HepG2 (cell line): ENCODE results near the gene TRAF3. TPM values are rescaled to one million over a fixed set of nuclear protein-coding genes. Genes with fewer than 3 reads are reported as not detected.

Experiments
- EP300 ChIP-seq, 3 experiments: sonication (generic) in 1 of 3; formaldehyde crosslinking in 1 of 3; IDR thresholded peaks; 2 replicates each; pipeline versions ENCODE4 v1.5.1 to v1.6.1; 2011 to 2020; ENCODE audit warnings: low read depth in 2 of 3, low read length in 2 of 3, borderline replicate concordance in 1 of 3, improper control_type of control experiment in 1 of 3, mild to moderate bottlenecking in 1 of 3, missing genetic modification reagents in 1 of 3, moderate library complexity in 1 of 3
- GLI4 ChIP-seq: sonication (generic); formaldehyde crosslinking; IDR thresholded peaks from 2 replicates; pipeline ENCODE4 v1.5.1; 2020; ENCODE audit warnings: missing genetic modification reagents, mild to moderate bottlenecking, moderate library complexity, borderline replicate concordance
- MED13 ChIP-seq: sonication (generic); formaldehyde crosslinking; IDR thresholded peaks from 2 replicates; pipeline ENCODE4 v1.5.0; 2020; ENCODE audit warnings: missing genetic modification reagents
- NFE2L2 ChIP-seq: fragments of 150-350 bp; IDR thresholded peaks from 2 replicates; pipeline ENCODE4 v1.6.1; 2014; ENCODE audit warnings: low read length
- NKX3-1 ChIP-seq: sonication (generic); formaldehyde crosslinking; IDR thresholded peaks from 2 replicates; pipeline ENCODE4 v1.5.0; 2020; ENCODE audit warnings: missing genetic modification reagents
- PAX8 ChIP-seq: sonication (generic); formaldehyde crosslinking; IDR thresholded peaks from 2 replicates; pipeline ENCODE4 v1.8.0; 2022; ENCODE audit warnings: mild to moderate bottlenecking, missing genetic modification reagents, borderline replicate concordance
- POLR2AphosphoS2 ChIP-seq: IDR thresholded peaks from 2 replicates; pipeline ENCODE4 v1.6.1; 2011; ENCODE audit warnings: low read depth, low read length, improper control_type of control experiment
- RXRA ChIP-seq: sonication (generic); formaldehyde crosslinking; IDR thresholded peaks from 2 replicates; pipeline ENCODE4 v1.5.1; 2020; ENCODE audit warnings: missing genetic modification reagents
- SALL1 ChIP-seq: sonication (generic); formaldehyde crosslinking; IDR thresholded peaks from 2 replicates; pipeline ENCODE4 v1.8.0; 2022; ENCODE audit warnings: mild to moderate bottlenecking, missing genetic modification reagents
- SAP130 ChIP-seq: IDR thresholded peaks from 2 replicates; pipeline ENCODE4 v1.6.1; 2016; ENCODE audit warnings: low read depth
- SKI ChIP-seq: fragments of 450-650 bp; IDR thresholded peaks from one replicate; pipeline ENCODE4 v1.6.1; 2018; ENCODE audit warnings: mild to moderate bottlenecking; ENCODE audit not compliant: partially characterized antibody
- SP2 ChIP-seq: sonication (generic); formaldehyde crosslinking; IDR thresholded peaks from 2 replicates; pipeline ENCODE4 v1.5.1; 2020; ENCODE audit warnings: mild to moderate bottlenecking, missing genetic modification reagents
- SRSF9 ChIP-seq: fragments of 200-400 bp; formaldehyde crosslinking; IDR thresholded peaks from 2 replicates; pipeline ENCODE4 v1.6.1; 2018; ENCODE audit warnings: borderline replicate concordance, mild to moderate bottlenecking, low read depth, low read length; ENCODE audit not compliant: insufficient read depth, poor library complexity, severe bottlenecking
- TMF1 ChIP-seq: sonication (generic); formaldehyde crosslinking; IDR thresholded peaks from 2 replicates; pipeline ENCODE4 v1.8.1; 2022; ENCODE audit warnings: low read depth, missing genetic modification reagents
- ZNF225 ChIP-seq: sonication (generic); formaldehyde crosslinking; IDR thresholded peaks from 2 replicates; pipeline ENCODE4 v1.4.0; 2020; ENCODE audit warnings: mild to moderate bottlenecking, missing genetic modification reagents
- ZNF317 ChIP-seq: sonication (generic); formaldehyde crosslinking; IDR thresholded peaks from 2 replicates; pipeline ENCODE4 v1.5.0; 2020; ENCODE audit warnings: mild to moderate bottlenecking, missing genetic modification reagents
- ZNF496 ChIP-seq: sonication (generic); formaldehyde crosslinking; IDR thresholded peaks from 2 replicates; pipeline ENCODE4 v1.8.1; 2023; ENCODE audit warnings: mild to moderate bottlenecking, moderate library complexity, missing genetic modification reagents; ENCODE audit not compliant: insufficient replicate concordance
- ZNF552 ChIP-seq: sonication (generic); formaldehyde crosslinking; IDR thresholded peaks from 2 replicates; pipeline ENCODE4 v1.9.0; 2022; ENCODE audit warnings: missing genetic modification reagents, mild to moderate bottlenecking, borderline replicate concordance
- ZNF772 ChIP-seq: sonication (generic); formaldehyde crosslinking; IDR thresholded peaks from 2 replicates; pipeline ENCODE4 v1.5.0; 2020; ENCODE audit warnings: mild to moderate bottlenecking, missing genetic modification reagents
- polyA plus RNA-seq, 8 experiments: library from polyadenylated mRNA; depleted of rRNA in 3 of 8; stranded (reverse) in 7 of 8; unstranded in 1 of 8; fragments of >200 nt; fragmentation: Illumina TruSeq in 4 of 8; extraction: Trizol in 4 of 8; gene quantifications; 2 replicates each; pipeline versions ENCODE4 v1.2.1 to v1.2.3, GENCODE V29; 2011 to 2016; ENCODE audit warnings: low read depth in 4 of 8, missing spikeins in 1 of 8, mixed read lengths in 1 of 8; ENCODE audit not compliant: insufficient read depth in 1 of 8
- total RNA-seq, 5 experiments: library from RNA; depleted of rRNA; stranded (reverse); fragments of >200 nt; fragmentation: Illumina TruSeq; extraction: Trizol; gene quantifications; 2 replicates each; pipeline ENCODE4 v1.2.3, GENCODE V29; 2016; ENCODE audit warnings: low read depth in 1 of 5
- TF ChIP-seq, protein P1 (sequence below): sonication (generic); formaldehyde crosslinking; IDR thresholded peaks from 2 replicates; pipeline ENCODE4 v1.9.0; 2021; ENCODE audit warnings: missing genetic modification reagents, borderline replicate concordance
- TF ChIP-seq, protein P2 (sequence below): sonication (generic); formaldehyde crosslinking; IDR thresholded peaks from 2 replicates; pipeline ENCODE4 v1.4.0; 2020; ENCODE audit warnings: mild to moderate bottlenecking, low read depth, missing genetic modification reagents
- TF ChIP-seq, protein P3 (sequence below): IDR thresholded peaks from 2 replicates; pipeline ENCODE4 v1.6.1; 2016
- TF ChIP-seq, protein P4 (sequence below): sonication (generic); formaldehyde crosslinking; IDR thresholded peaks from 2 replicates; pipeline ENCODE4 v1.5.0; 2020; ENCODE audit warnings: mild to moderate bottlenecking, missing genetic modification reagents

TRAF3 gene
- total and polyA plus RNA-seq, 2 of the 13 experiments (the other 11 are each of a cell fraction or from before 2014, with no cell fraction given): 6.9 to 12.2 TPM

DNA sequence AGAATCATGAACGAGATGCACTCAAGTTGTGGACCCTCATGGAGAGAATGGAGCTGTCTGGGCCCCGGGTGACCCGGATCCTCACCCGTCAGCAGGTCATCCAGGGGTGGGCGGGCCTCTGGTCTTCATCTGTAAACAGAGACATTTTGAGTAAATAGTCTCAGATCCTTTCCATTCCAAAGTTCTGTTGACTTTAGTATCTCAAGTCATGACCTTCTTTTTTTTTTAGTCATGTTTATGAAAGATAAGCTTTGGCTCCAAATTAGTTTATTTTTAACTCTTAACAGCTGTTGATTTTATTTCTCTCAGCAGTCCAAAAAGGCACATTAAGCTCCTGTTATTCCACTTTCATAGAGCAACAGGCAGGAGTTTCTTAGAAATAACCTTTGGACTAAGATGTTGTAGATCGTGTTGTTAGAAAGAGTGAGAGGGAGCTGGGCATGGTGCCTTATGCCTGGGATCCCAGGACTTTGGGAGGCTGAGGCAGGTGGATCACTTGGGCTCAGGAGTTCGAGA, 96.4 kb downstream of the TRAF3 start (continued):
- TF ChIP-seq, protein P1, sequence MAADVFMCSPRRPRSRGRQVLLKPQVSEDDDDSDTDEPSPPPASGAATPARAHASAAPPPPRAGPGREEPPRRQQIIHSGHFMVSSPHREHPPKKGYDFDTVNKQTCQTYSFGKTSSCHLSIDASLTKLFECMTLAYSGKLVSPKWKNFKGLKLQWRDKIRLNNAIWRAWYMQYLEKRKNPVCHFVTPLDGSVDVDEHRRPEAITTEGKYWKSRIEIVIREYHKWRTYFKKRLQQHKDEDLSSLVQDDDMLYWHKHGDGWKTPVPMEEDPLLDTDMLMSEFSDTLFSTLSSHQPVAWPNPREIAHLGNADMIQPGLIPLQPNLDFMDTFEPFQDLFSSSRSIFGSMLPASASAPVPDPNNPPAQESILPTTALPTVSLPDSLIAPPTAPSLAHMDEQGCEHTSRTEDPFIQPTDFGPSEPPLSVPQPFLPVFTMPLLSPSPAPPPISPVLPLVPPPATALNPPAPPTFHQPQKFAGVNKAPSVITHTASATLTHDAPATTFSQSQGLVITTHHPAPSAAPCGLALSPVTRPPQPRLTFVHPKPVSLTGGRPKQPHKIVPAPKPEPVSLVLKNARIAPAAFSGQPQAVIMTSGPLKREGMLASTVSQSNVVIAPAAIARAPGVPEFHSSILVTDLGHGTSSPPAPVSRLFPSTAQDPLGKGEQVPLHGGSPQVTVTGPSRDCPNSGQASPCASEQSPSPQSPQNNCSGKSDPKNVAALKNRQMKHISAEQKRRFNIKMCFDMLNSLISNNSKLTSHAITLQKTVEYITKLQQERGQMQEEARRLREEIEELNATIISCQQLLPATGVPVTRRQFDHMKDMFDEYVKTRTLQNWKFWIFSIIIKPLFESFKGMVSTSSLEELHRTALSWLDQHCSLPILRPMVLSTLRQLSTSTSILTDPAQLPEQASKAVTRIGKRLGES (CRISPR knock-in tag): no peak
- TF ChIP-seq GLI4 (CRISPR knock-in tag): no peak
- TF ChIP-seq ZNF317 (CRISPR knock-in tag): no peak
- peak; percentile 97 for TF ChIP-seq SALL1 (CRISPR knock-in tag)
- no peak for TF ChIP-seq NFE2L2
- TF ChIP-seq POLR2AphosphoS2: no peak
- no peak for TF ChIP-seq ZNF772 (CRISPR knock-in tag)
- TF ChIP-seq MED13: no peak
- TF ChIP-seq SAP130: peak; percentile 82
- no peak for TF ChIP-seq ZNF225 (CRISPR knock-in tag)
- TF ChIP-seq, protein P2, sequence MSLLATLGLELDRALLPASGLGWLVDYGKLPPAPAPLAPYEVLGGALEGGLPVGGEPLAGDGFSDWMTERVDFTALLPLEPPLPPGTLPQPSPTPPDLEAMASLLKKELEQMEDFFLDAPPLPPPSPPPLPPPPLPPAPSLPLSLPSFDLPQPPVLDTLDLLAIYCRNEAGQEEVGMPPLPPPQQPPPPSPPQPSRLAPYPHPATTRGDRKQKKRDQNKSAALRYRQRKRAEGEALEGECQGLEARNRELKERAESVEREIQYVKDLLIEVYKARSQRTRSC (CRISPR knock-in tag): no peak
- no peak for TF ChIP-seq SRSF9
- TF ChIP-seq, protein P3, sequence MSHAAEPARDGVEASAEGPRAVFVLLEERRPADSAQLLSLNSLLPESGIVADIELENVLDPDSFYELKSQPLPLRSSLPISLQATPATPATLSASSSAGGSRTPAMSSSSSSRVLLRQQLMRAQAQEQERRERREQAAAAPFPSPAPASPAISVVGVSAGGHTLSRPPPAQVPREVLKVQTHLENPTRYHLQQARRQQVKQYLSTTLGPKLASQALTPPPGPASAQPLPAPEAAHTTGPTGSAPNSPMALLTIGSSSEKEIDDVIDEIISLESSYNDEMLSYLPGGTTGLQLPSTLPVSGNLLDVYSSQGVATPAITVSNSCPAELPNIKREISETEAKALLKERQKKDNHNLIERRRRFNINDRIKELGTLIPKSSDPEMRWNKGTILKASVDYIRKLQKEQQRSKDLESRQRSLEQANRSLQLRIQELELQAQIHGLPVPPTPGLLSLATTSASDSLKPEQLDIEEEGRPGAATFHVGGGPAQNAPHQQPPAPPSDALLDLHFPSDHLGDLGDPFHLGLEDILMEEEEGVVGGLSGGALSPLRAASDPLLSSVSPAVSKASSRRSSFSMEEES (CRISPR knock-in tag): peak; percentile 72
- TF ChIP-seq ZNF552 (CRISPR knock-in tag): no peak
- TF ChIP-seq NKX3-1: peak; percentile 93
- TF ChIP-seq SP2 (CRISPR knock-in tag): no peak
- TF ChIP-seq ZNF496 (CRISPR knock-in tag): no peak
- TF ChIP-seq RXRA (CRISPR knock-in tag): peak; percentile 95
- peak in 1 of 2 experiments; percentile 96; a peak in 3 of 4 replicates for TF ChIP-seq EP300 (IDR thresholded peaks at IDR 0.05; ENCODE audit: low read depth in 2 of 2, low read length in 2 of 2)
- TF ChIP-seq EP300 (CRISPR knock-in tag; IDR thresholded peaks at IDR 0.05; ENCODE audit: borderline replicate concordance): peak; percentile 65; the same call in 1 of the 2 replicates
- TF ChIP-seq TMF1 (CRISPR knock-in tag): no peak
- TF ChIP-seq PAX8 (CRISPR knock-in tag): no peak
- TF ChIP-seq SKI: peak; percentile 93
- TF ChIP-seq, protein P4, sequence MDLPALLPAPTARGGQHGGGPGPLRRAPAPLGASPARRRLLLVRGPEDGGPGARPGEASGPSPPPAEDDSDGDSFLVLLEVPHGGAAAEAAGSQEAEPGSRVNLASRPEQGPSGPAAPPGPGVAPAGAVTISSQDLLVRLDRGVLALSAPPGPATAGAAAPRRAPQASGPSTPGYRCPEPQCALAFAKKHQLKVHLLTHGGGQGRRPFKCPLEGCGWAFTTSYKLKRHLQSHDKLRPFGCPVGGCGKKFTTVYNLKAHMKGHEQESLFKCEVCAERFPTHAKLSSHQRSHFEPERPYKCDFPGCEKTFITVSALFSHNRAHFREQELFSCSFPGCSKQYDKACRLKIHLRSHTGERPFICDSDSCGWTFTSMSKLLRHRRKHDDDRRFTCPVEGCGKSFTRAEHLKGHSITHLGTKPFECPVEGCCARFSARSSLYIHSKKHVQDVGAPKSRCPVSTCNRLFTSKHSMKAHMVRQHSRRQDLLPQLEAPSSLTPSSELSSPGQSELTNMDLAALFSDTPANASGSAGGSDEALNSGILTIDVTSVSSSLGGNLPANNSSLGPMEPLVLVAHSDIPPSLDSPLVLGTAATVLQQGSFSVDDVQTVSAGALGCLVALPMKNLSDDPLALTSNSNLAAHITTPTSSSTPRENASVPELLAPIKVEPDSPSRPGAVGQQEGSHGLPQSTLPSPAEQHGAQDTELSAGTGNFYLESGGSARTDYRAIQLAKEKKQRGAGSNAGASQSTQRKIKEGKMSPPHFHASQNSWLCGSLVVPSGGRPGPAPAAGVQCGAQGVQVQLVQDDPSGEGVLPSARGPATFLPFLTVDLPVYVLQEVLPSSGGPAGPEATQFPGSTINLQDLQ (CRISPR knock-in tag): no peak
